Retinal pigment epithelial cell (primary cell): ENCODE results near the gene SPEF1.
A peak's percentile ranks its signal among the peaks of the same experiment; 100 is the strongest.
"Not testable (repeated sequence)": the region's sequence is repeated elsewhere in the genome, so short reads cannot be mapped to it uniquely, and the experiment has no call there.

Experiments used
- DNase-seq: peaks from one replicate; pipeline ENCODE4 v3.0.0-alpha.2; 2010; ENCODE audit warnings: low read depth
- H3K4me3 ChIP-seq: 2 replicates; pipeline ENCODE4 v1.5.1; 2011; ENCODE audit warnings: mild to moderate bottlenecking, low read length, control low read depth, moderate library complexity
- TF ChIP-seq, protein P1 (sequence below): conservative IDR thresholded peaks from 2 replicates; pipeline ENCODE4 v1.5.1; 2011; ENCODE audit warnings: low read depth, low read length, control low read depth, inconsistent platforms

SPEF1 gene

GRCh38 chr20:3796477-3797225 is 15.4 kb upstream of the SPEF1 start:
- no peak for DNase-seq
- peak overlapping the region; percentile 77 for H3K4me3 ChIP-seq
- TF ChIP-seq, protein P1, sequence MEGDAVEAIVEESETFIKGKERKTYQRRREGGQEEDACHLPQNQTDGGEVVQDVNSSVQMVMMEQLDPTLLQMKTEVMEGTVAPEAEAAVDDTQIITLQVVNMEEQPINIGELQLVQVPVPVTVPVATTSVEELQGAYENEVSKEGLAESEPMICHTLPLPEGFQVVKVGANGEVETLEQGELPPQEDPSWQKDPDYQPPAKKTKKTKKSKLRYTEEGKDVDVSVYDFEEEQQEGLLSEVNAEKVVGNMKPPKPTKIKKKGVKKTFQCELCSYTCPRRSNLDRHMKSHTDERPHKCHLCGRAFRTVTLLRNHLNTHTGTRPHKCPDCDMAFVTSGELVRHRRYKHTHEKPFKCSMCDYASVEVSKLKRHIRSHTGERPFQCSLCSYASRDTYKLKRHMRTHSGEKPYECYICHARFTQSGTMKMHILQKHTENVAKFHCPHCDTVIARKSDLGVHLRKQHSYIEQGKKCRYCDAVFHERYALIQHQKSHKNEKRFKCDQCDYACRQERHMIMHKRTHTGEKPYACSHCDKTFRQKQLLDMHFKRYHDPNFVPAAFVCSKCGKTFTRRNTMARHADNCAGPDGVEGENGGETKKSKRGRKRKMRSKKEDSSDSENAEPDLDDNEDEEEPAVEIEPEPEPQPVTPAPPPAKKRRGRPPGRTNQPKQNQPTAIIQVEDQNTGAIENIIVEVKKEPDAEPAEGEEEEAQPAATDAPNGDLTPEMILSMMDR = no peak

DNA sequence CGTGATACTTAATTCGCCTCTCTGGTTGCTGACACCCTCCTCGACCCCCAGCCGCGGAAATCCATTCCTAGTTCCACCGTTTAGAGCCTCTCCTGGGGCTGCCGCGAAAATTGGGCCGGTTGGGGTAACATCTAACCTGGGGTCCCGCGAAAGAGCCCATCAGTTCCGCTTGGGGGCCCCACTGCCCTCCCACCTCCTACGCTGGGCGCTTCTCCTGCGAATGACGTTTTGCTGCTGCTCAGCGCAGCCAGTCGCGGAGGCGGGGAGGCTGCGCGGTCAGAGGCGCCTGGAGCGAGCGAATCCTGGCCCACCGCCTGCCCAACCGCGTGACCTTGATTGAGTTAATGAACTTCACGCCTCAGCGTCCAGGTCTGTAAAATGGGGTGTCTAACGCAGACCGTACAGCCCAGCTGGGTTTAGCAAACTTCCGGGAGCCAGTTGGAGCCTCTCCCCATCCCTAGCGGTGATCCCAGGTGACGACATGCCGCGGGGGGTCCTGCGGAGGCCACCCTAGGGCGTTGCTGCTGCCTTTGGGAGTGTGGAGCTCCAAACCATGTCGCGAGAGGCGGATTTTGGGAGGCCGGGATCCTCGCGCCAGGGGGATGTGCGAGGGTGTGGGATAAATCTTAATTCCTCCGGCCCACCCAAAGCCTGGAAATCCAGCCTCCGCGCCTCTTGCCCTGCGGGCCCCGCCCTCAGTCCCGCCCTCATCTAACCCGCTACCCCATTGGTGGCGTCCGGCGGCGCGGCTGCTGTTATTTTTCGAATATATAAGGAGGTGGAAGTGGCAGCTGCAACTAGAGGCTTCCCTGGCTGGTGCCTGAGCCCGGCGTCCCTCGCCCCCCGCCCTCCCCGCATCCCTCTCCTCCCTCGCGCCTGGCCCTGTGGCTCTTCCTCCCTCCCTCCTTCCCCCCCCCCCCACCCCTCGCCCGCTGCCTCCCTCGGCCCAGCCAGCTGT is 14.5 kb upstream of the SPEF1 start, which contains the start of gene CDC25B:
Gene CDC25B, plus strand, starts transcription at position 800 of the 958 bp plus-strand sequence. CDS start 222 bp downstream, outside the sequence.
- H3K4me3 ChIP-seq = peak within 1 kb of the TSS; percentile 77
- peak; percentile 62 for DNase-seq
- TF ChIP-seq, protein P1 = peak; percentile 36

GRCh38 chr20:3794701-3795420 is 13.6 kb upstream of the SPEF1 start:
- TF ChIP-seq, protein P1 = no peak
- H3K4me3 ChIP-seq = peak overlapping the region; percentile 77
- DNase-seq = no peak

DNA sequence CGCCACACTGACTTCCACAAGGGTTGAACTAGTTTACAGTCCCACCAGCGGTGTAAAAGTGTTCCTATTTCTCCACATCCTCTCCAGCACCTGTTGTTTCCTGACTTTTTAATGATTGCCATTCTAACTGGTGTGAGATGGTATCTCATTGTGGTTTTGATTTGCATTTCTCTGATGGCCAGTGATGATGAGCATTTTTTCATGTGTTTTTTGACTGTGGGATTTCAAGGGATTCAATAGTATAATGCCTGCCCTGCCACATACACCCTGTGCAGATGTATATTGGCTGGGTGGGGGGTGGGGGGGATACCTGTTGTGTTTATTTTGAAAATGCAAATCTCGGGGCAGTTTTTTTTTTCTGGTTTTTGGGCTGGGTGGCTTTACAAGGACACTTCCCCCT is 12.9 kb upstream of the SPEF1 start:
- not testable (repeated sequence) for DNase-seq, H3K4me3 ChIP-seq

DNA sequence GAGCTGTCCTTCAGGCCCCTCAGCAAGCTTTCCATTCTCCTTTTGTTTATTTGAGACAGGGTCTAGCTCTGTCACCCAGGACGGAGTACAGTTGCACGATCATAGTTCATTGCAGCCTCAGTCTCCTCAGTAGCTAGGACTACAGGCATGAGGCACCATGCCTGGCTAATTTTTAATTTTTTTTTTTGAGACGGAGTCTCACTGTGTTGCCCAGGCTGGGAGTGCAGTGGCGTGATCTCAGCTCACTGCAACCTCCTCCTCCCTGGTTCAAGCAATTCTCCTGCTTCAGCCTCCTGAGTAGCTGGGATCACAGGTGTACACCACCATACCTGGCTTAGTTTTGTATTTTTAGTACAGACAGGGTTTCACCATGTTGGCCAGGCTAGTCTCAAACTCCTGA is 8.0 kb upstream of the SPEF1 start:
- H3K4me3 ChIP-seq, DNase-seq: not testable (repeated sequence)

- H3K4me3 ChIP-seq = no peak overlapping the region
- TF ChIP-seq, protein P1 = no peak
- DNase-seq = no peak
These were observed 7.5 kb upstream of the SPEF1 start for GRCh38 chr20:3788685-3789155.

GRCh38 chr20:3787324-3788014 is 6.2 kb upstream of the SPEF1 start:
- H3K4me3 ChIP-seq = no peak overlapping the region
- DNase-seq = no peak
- TF ChIP-seq, protein P1 = no peak
